ENCODE data around the gene BMP8B.
"Not testable (repeated sequence)": the region's sequence is repeated elsewhere in the genome, so short reads cannot be mapped to it uniquely, and the experiment has no call there.

Gene BMP8B, protein sequence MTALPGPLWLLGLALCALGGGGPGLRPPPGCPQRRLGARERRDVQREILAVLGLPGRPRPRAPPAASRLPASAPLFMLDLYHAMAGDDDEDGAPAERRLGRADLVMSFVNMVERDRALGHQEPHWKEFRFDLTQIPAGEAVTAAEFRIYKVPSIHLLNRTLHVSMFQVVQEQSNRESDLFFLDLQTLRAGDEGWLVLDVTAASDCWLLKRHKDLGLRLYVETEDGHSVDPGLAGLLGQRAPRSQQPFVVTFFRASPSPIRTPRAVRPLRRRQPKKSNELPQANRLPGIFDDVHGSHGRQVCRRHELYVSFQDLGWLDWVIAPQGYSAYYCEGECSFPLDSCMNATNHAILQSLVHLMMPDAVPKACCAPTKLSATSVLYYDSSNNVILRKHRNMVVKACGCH

DNA sequence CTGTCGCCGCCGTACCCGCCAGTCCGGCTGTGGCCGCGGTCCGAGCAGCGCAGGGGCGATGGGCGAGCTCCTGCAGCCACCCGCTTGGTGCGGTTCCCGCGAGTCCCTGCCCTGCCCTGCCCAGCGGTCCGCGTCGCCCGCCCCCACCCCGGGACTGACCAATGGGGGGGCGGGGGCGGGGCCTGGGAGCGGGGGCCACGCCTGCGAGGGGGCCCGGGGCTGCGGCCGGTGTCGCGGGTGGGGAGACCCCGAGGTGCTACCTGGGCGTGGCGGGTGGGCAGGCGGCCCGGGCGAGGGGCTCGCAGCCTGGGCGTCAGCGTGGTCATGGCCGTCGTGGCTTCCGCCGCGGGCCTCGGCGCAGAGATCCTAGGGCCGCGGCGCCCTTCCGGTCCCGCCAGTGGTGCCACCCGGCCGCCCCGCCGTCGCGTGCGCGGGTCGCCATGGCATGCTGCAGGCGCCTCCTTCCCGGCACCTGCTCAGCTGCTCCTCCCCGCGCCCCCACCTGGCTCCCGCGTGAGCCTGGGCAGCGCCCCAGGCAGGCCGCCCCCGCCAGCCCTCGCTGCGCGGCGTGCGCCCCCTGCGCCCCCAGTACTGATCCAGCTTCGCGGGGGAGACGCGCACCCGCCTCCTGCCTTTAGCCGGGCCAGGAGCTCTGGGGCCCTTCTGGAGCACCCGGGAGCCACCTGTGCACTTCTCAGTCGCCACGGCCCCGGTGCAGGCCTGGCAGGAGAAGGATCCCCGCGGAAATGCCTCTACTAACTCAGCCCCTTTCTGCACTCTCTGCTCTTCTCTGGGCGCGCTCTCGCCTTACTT is at the start of gene BMP8B:
BMP8B (minus strand) TSS at position 108 of the 813 bp plus-strand sequence. CDS start 380 bp downstream, outside the sequence.
- DNase-seq (ENCODE audit: low spot score) = peak; percentile 41

- DNase-seq (ENCODE audit: low spot score) = no peak
Measured at GRCh38 chr1:39836595-39837110, 48.0 kb upstream of the BMP8B start.

- DNase-seq (ENCODE audit: low spot score) = no peak
Measured at GRCh38 chr1:39835935-39836594, 47.4 kb upstream of the BMP8B start.

DNA sequence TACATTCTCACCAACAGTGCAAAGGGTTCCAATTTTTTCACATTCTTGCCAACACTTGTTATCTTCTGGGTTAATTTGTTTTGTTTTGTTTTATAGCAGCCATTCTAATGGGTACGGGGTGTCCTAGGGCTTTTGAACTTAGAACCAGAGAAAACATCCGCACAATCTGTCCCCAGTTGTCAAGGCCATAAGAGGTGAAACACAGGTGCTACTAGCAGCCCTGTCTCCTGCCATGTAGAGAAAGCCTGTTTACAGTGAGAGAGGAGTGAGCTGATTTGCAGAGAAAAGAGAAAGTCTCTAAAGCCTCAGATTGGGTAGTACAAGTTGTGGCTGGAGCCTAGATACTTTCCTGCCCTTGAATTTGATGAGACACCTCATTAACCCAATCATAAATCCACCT is 46.4 kb upstream of the BMP8B start:
- DNase-seq (ENCODE audit: low spot score) = no peak

DNA sequence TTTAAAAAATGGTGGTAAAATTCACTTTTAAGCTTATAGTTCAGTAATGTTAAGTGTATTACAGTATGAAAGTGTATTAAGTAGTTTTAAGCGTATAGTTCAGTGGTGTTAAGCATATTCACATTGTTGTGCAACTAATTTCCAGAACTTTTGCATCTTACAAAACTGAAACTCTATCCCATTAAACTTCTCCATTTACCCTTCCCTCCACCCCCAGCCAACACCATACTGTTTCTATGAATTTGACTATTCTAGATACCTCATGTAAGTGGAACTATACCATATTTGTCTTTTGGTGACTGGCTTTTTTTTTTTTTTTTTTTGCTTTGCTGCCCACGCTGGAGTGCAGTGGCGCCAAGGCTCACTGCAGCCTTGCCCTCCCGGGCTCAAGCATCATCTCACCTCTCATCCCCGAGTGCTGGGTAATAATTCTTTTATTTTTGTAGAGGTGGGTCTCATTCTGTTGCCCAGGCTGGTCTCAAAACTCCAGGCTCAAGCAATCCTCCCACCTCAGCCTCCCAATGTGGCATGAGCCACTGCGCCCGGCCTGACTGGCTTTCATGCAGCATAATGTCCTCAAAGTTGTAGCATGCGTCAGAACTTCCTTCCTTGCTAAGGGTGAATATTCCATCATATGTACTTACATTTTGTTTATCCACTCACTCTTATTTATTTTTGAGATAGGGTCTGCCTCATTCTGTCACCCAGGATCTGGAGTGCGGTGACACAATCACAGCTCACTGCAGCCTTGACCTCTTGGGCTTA is 45.1 kb upstream of the BMP8B start:
- no peak for DNase-seq (ENCODE audit: low spot score)

- no peak for DNase-seq (ENCODE audit: low spot score)
Measured at GRCh38 chr1:39833121-39833520, 44.5 kb upstream of the BMP8B start.

DNA sequence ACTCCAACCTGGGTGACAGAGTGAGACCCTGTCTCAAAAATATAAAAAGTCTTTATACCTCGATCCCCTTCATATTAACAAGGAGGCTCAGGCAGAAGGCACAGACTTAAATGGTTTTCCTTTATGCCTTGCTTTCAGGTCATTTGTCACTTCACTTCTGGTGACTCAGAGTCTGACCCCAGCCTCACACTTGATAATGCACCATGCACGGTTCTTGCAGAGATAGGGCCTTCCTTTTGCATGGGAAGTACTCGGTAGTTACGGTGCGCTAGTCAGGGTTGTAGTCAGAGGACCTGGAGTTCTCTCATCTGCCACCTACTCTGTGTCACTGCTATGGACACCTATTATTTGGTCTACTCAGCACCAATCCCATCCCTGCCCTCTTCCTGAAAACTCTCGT is 43.6 kb upstream of the BMP8B start:
- no peak for DNase-seq (ENCODE audit: low spot score)

GRCh38 chr1:39829791-39830533 is 41.3 kb upstream of the BMP8B start:
- no peak for DNase-seq (ENCODE audit: low spot score)

DNA sequence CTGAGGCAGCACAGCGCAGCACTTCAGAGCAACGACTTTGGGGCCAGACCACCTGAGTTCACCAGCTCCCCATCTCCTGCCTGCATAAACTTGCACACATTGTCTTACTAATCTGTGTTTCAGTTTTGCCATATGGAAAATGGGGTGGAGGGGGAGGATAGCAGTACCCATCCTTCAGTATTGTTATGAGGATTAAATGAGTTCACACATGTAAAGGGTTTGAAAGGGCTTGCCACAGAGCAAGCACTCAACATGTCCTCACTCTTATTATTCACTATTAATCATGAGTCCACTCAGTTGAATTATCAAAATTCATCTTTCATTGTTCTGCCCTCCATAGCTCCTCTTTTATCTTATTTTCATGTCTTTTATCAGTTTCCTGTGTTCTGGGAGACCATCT is 40.1 kb upstream of the BMP8B start:
- DNase-seq (ENCODE audit: low spot score) = no peak

- DNase-seq (ENCODE audit: low spot score) = not testable (repeated sequence)
Measured at GRCh38 chr1:39828255-39828654, 39.6 kb upstream of the BMP8B start.

GRCh38 chr1:39827201-39827600 is 38.5 kb upstream of the BMP8B start:
- no peak for DNase-seq (ENCODE audit: low spot score)

- no peak for DNase-seq (ENCODE audit: low spot score)
Measured at GRCh38 chr1:39826583-39826982, 37.9 kb upstream of the BMP8B start.

GRCh38 chr1:39825432-39825941 is 36.8 kb upstream of the BMP8B start:
- DNase-seq (ENCODE audit: low spot score) = no peak

DNA sequence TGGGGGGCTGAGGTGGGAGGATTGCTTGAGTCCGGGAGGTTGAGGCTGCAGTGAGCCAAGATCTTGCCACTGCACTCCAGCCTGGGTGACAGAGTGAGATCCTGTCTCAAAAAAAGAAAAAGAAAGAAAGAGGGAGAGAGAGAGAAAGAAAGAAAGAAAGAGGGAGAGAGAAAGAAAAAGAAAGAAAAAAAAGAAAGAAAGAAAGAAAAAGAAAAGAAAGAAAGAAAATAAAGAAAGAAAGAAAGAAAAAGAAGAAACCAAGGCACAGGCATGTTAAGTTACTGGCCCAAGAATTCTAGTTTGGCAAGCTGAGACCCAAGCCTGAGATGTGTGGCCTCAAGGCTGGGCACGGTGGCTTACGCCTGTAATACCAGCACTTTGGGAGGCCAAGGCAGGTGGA is 34.8 kb upstream of the BMP8B start:
- not testable (repeated sequence) for DNase-seq (ENCODE audit: low spot score)

GRCh38 chr1:39822146-39822545 is 33.5 kb upstream of the BMP8B start:
- no peak for DNase-seq (ENCODE audit: low spot score)

DNA sequence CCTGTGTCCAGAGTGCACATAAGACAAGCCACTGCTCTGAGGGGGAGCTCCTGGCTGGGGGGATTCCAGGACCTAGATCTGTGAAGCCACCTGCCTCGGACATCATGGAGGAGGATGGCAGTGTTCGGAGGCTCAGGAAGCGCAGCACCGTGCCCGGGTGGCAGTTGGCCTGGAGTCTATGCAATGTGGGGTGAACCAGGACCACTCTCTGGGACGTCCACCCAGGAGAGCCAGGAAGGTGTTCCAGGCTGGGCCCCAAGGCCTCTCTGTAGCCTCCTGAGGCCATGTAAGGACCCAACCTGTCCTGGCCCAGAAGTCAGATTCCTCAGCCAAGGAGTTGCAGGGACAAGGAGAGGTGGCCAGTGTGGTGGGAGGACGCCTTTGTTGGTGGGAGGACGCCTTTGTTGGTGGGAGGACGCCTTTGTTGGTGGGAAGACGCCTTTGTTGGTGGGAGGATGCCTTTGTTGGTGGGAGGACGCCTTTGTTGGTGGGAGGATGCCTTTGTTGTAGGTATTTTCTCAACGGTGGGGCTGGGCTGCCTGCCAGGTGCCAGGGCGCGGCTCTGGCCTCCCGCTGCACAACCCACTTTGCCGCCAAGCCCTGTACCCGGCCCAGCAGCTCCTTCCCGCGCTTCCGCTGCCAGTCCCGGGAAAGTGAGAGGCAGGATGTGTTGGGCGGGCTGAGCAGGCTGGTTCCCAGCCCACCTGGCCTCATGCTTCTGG is 30.6 kb upstream of the BMP8B start:
- DNase-seq (ENCODE audit: low spot score) = no peak

DNA sequence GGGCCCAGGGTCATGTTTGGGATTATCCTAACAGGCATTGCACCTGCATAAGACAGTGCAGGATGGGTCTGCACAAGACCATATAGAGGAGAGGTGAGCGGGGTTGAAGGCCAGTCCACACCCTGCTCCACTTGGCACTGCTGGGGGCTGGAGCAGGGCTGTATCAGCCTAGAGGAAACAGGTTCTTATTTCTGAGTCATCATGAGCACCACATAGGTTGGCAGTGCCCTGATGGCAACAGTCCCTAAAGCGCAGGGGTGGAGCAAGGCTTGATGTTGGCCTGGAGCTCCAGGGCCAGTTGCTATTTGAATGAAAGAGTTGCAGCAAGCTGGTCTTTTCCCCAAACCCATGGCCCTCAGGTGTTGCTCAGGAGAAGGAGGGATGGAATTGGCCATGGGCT is 29.8 kb upstream of the BMP8B start:
- DNase-seq (ENCODE audit: low spot score) = no peak

GRCh38 chr1:39817091-39817932 is 28.6 kb upstream of the BMP8B start:
- peak; percentile 78 for DNase-seq (ENCODE audit: low spot score)
